SU-DHL-6 (cell line): ENCODE measurements around the gene JHY.

Experiments
- H2AFZ ChIP-seq: fragments of 200-600 bp; sonication (generic); 2 replicates; pipeline ENCODE4 v1.6.1; 2014; ENCODE audit warnings: low read depth, mild to moderate bottlenecking, moderate library complexity, mixed read lengths, antibody characterized with exemption, low read length; ENCODE audit not compliant: severe bottlenecking
- H3F3A ChIP-seq: fragments of 200-600 bp; shearing (Covaris generic); 2 replicates; pipeline ENCODE4 v1.6.0; 2016; ENCODE audit warnings: antibody characterized with exemption, mild to moderate bottlenecking; ENCODE audit not compliant: insufficient read depth
- H3K27ac ChIP-seq: fragments of 200-600 bp; sonication (generic); 2 replicates; pipeline ENCODE4 v1.5.1; 2016; ENCODE audit warnings: low read depth, mild to moderate bottlenecking, low read length, moderate library complexity, mixed read lengths
- H3K27me3 ChIP-seq: fragments of 200-600 bp; sonication (generic), shearing (Covaris generic); 2 replicates; pipeline ENCODE4 v1.6.0; 2014; ENCODE audit warnings: mild to moderate bottlenecking, low read length
- H3K36me3 ChIP-seq: fragments of 200-600 bp; sonication (generic); 2 replicates; pipeline ENCODE4 v1.6.1; 2014; ENCODE audit warnings: mild to moderate bottlenecking, low read length, mixed read lengths
- H3K4me2 ChIP-seq: fragments of 300-600, 200-600 bp; shearing (Covaris generic), sonication (generic); 2 replicates; pipeline ENCODE4 v1.6.0; 2014; ENCODE audit warnings: low read length, low read depth, mild to moderate bottlenecking; ENCODE audit not compliant: poor library complexity, severe bottlenecking
- H3K4me3 ChIP-seq: fragments of 200-600 bp; sonication (generic); 2 replicates; pipeline ENCODE4 v1.5.1; 2014; ENCODE audit warnings: antibody characterized with exemption, low read length, mild to moderate bottlenecking, mixed read lengths; ENCODE audit not compliant: insufficient read depth, poor library complexity, severe bottlenecking
- H3K79me2 ChIP-seq: fragments of 200-600 bp; sonication (generic); 2 replicates; pipeline ENCODE4 v1.6.1; 2014; ENCODE audit warnings: mild to moderate bottlenecking, low read length, moderate library complexity; ENCODE audit not compliant: insufficient read depth
- H3K9ac ChIP-seq: fragments of 200-600 bp; sonication (generic); 2 replicates; pipeline ENCODE4 v1.7.0; 2014; ENCODE audit warnings: mild to moderate bottlenecking, low read length
- H3K9me2 ChIP-seq: fragments of 200-600 bp; sonication (generic); replicated peaks from 2 replicates; pipeline ENCODE4 v1.6.1; 2014; ENCODE audit warnings: low read length; ENCODE audit not compliant: insufficient read depth
- H3K9me3 ChIP-seq: fragments of 200-600 bp; sonication (generic); 2 replicates; pipeline ENCODE4 v1.6.1; 2014; ENCODE audit warnings: low read length, mixed read lengths; ENCODE audit not compliant: insufficient read depth
- H4K20me1 ChIP-seq: fragments of 200-600 bp; sonication (generic); 2 replicates; pipeline ENCODE4 v1.6.1; 2014; ENCODE audit warnings: low read depth, mild to moderate bottlenecking, antibody characterized with exemption, low read length, moderate library complexity, mixed read lengths
- EZH2phosphoT487 ChIP-seq: fragments of 200-600 bp; sonication (generic), shearing (Covaris generic); conservative IDR thresholded peaks from 2 replicates; pipeline ENCODE4 v1.6.1; 2018; ENCODE audit warnings: mild to moderate bottlenecking, antibody characterized with exemption, low read length, moderate library complexity, mixed read lengths
- TF ChIP-seq, protein P1 (sequence below): fragments of 200-600 bp; sonication (generic); IDR thresholded peaks from one replicate; pipeline ENCODE4 v1.5.1; 2017; ENCODE audit warnings: antibody characterized with exemption, mild to moderate bottlenecking, low read length, moderate library complexity; ENCODE audit not compliant: insufficient read depth, poor library complexity, severe bottlenecking

Gene JHY

DNA sequence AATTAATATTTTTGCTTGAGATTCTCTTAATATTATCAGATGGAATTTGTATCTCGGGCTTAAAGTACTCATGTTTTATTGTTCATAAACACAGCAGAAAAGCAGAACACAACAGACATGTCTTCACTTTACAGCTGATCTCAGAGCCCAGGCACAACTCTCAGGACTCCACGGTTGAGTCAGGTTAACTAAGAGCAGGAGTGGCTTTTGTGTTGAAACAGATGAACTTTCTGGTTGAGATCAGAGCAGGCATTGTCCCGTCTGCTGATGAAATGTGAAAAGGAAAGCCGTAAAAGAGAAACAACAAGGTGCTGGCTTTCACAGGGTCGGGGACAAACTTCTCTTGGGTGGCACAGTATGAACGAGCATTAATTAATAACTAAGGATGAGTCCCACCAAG, 49.0 kb downstream of the JHY start:
- no peak overlapping the region for H2AFZ ChIP-seq
- H3K9ac ChIP-seq = no peak overlapping the region

DNA sequence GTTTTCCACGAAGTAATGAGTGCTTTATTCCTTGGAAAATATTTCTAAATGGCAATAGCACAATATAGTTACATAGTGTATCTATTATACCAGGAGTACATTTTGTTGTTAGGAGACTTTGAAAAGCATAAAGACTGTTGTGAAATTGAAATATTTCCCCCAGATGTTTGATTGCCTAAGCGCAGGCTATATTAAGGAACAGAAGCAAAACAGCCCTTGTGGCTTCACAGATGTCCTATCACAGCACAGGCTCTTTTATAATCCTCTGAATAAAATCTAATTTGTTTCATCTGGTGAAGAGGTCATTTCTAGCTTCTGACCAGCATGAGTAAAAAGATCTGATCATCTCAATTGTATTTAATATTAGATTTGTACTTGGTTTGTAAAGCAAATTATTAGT, 50.9 kb downstream of the JHY start:
- H3K79me2 ChIP-seq = no peaks in the 10 kb centered on the region
- no peaks in the 10 kb centered on the region for H3K9me3 ChIP-seq
- no peaks in the 10 kb centered on the region for H3K9me2 ChIP-seq
- H3K36me3 ChIP-seq = no peaks in the 10 kb centered on the region
- H3K9ac ChIP-seq = no peak overlapping the region
- no peak overlapping the region for H3K27ac ChIP-seq
- H3K4me2 ChIP-seq = no peak overlapping the region
- TF ChIP-seq, protein P1, sequence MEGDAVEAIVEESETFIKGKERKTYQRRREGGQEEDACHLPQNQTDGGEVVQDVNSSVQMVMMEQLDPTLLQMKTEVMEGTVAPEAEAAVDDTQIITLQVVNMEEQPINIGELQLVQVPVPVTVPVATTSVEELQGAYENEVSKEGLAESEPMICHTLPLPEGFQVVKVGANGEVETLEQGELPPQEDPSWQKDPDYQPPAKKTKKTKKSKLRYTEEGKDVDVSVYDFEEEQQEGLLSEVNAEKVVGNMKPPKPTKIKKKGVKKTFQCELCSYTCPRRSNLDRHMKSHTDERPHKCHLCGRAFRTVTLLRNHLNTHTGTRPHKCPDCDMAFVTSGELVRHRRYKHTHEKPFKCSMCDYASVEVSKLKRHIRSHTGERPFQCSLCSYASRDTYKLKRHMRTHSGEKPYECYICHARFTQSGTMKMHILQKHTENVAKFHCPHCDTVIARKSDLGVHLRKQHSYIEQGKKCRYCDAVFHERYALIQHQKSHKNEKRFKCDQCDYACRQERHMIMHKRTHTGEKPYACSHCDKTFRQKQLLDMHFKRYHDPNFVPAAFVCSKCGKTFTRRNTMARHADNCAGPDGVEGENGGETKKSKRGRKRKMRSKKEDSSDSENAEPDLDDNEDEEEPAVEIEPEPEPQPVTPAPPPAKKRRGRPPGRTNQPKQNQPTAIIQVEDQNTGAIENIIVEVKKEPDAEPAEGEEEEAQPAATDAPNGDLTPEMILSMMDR = no peak
- TF ChIP-seq EZH2phosphoT487 = no peak
- no peak overlapping the region for H2AFZ ChIP-seq
- H4K20me1 ChIP-seq = no peaks in the 10 kb centered on the region
- H3K27me3 ChIP-seq = no peaks in the 10 kb centered on the region
- no peak overlapping the region for H3K4me3 ChIP-seq
- H3F3A ChIP-seq = no peaks in the 10 kb centered on the region

More for the DNA sequence above, 49.0 kb downstream of the JHY start:
- H3K4me3 ChIP-seq = no peak overlapping the region
- no peaks in the 10 kb centered on the region for H3F3A ChIP-seq
- H3K9me3 ChIP-seq = no peaks in the 10 kb centered on the region
- H4K20me1 ChIP-seq = no peaks in the 10 kb centered on the region
- no peak overlapping the region for H3K27ac ChIP-seq
- TF ChIP-seq, protein P1 = no peak
- no peak for TF ChIP-seq EZH2phosphoT487
- H3K27me3 ChIP-seq = no peaks in the 10 kb centered on the region
- no peak overlapping the region for H3K4me2 ChIP-seq
- H3K79me2 ChIP-seq = no peaks in the 10 kb centered on the region
- no peaks in the 10 kb centered on the region for H3K36me3 ChIP-seq
- no peaks in the 10 kb centered on the region for H3K9me2 ChIP-seq

DNA sequence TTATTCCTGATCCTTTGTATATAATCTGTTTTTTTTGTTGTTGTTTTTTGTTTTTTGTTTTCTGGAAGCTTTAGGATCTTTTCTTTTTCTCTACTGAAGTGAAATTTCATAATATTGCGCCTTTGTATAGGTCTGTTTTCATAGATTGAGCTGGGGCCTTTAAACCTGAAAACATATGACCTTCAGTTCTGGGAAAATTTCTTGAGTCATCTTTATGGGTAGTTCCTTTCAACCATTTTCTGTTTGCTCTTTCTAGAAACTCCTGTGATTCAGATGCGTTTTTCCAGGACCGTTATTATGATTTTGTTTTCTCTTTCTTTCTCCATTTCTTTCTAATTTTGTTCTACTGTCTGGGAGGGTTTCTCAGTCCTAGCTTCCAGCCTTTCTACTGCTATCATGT, 55.4 kb downstream of the JHY start:
- Histone ChIP-seq H4K20me1 (no peaks in the 10 kb centered on the region), H3K27ac (no peak overlapping the region), H3K9ac (no peak overlapping the region), H3K9me3 (no peaks in the 10 kb centered on the region), H3F3A (no peaks in the 10 kb centered on the region), H3K9me2 (no peaks in the 10 kb centered on the region), H3K4me3 (no peak overlapping the region), H3K4me2 (no peak overlapping the region), H3K27me3 (no peaks in the 10 kb centered on the region), H2AFZ (no peak overlapping the region), H3K79me2 (no peaks in the 10 kb centered on the region), H3K36me3 (no peaks in the 10 kb centered on the region)
- TF ChIP-seq EZH2phosphoT487 = no peak
- TF ChIP-seq, protein P1 = no peak

DNA sequence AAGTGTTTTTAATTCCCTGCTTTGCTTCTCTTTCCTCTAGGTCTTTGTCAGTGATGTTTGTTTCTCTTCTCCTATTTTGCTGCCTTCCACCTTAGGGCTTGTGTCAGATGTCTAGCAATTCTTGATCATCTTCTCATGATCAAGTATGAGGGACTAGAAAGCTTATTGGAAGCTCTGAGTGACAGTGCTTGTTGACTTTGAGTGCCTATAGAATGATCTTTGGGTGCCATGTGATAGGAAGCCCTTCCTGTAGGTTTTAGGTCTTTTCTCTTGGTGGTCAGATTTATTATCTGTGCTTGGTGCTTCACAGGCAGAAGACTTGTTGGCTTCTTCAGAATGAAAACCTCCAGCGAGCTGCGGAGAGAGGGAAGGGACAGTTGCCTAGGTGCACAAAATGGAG, 56.0 kb downstream of the JHY start:
- Histone ChIP-seq H3K9me3 (no peaks in the 10 kb centered on the region), H3K4me3 (no peak overlapping the region), H3K4me2 (no peak overlapping the region), H2AFZ (no peak overlapping the region), H4K20me1 (no peaks in the 10 kb centered on the region), H3K27me3 (no peaks in the 10 kb centered on the region), H3K9me2 (no peaks in the 10 kb centered on the region), H3K27ac (no peak overlapping the region), H3K9ac (no peak overlapping the region), H3K36me3 (no peaks in the 10 kb centered on the region), H3F3A (no peaks in the 10 kb centered on the region), H3K79me2 (no peaks in the 10 kb centered on the region)
- TF ChIP-seq EZH2phosphoT487 = no peak
